Left hindlimb (tissue), 1 donor: ENCODE data around the gene TBX1.
"Not testable (repeated sequence)": the region's sequence is repeated elsewhere in the genome, so short reads cannot be mapped to it uniquely, and the experiment has no call there.

Source experiments
- DNase-seq: peaks from one replicate; pipeline ENCODE4 v3.0.0-alpha.2; 2018

TBX1 gene

DNA sequence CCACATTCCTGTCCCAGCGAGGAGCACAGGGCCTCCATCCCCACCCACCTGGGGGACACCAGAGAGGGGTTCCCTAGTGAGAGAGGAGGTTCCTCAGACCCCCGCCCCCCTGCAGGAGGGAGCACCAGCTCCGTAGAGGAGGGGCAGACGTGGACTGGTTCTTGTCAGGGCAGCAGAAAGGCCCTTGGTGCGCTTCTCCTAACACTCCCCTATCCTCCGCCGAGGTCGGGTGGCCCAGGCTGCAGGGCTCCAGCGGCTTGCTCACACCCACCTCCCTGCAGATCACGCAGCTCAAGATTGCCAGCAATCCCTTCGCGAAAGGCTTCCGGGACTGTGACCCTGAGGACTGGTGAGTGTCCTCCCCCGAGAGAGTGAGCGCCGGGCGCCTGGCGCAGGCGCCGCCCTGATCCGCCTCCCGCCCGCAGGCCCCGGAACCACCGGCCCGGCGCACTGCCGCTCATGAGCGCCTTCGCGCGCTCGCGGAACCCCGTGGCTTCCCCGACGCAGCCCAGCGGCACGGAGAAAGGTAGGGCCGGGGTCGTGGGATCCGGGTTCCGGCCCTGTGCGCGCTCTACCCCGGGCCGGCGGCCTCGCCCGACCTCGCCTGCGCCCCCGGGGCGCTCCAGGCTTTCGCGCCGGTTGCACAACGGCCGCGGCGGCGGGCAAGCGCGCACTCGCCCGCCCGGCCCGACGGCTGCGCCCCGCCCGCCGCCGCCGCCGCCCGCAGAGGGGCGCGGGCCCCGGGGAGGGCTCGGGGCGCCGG is 5.1 kb downstream of the TBX1 start:
- DNase-seq, result no peak

DNA sequence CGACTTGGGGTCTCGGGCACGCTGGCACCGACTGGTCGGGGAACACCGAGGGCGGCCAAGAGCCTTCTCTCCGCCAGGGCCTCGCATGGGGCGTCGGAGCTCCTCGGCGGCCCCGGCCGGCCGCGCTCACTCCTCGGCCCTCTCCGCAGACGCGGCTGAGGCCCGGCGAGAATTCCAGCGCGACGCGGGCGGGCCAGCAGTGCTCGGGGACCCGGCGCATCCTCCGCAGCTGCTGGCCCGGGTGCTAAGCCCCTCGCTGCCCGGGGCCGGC is 5.6 kb downstream of the TBX1 start:
- DNase-seq, result no peak

DNA sequence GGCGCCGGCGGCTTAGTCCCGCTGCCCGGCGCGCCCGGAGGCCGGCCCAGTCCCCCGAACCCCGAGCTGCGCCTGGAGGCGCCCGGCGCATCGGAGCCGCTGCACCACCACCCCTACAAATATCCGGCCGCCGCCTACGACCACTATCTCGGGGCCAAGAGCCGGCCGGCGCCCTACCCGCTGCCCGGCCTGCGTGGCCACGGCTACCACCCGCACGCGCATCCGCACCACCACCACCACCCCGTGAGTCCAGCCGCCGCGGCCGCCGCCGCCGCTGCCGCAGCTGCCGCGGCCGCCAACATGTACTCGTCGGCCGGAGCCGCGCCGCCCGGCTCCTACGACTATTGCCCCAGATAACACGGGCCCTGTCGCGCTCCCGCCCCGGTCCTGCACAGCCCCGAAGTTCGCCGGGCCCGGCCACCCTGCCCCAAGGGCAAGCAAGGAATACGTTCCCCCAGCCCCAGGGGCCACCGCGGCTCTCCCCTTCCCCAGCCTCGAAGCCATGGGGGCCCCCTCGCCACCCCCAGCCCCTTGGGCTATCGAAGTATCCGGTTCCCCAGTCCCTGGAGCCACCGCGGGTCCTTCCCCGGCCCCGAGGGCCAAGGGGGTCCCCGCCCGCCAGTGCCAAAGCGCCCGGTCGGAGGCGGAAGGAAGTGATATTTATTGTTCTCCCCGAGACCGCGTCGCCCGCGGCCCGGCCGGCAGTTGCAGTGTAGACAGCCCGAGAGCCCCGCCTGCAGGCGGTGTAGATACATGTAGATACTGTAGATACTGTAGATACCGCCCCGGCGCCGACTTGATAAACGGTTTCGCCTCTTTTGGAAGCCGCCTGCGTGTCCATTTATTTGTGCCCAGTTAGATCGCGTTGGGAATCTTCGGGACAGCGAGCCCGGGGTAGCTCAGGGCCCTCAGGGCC is 6.2 kb downstream of the TBX1 start:
- DNase-seq, result no peak

DNA sequence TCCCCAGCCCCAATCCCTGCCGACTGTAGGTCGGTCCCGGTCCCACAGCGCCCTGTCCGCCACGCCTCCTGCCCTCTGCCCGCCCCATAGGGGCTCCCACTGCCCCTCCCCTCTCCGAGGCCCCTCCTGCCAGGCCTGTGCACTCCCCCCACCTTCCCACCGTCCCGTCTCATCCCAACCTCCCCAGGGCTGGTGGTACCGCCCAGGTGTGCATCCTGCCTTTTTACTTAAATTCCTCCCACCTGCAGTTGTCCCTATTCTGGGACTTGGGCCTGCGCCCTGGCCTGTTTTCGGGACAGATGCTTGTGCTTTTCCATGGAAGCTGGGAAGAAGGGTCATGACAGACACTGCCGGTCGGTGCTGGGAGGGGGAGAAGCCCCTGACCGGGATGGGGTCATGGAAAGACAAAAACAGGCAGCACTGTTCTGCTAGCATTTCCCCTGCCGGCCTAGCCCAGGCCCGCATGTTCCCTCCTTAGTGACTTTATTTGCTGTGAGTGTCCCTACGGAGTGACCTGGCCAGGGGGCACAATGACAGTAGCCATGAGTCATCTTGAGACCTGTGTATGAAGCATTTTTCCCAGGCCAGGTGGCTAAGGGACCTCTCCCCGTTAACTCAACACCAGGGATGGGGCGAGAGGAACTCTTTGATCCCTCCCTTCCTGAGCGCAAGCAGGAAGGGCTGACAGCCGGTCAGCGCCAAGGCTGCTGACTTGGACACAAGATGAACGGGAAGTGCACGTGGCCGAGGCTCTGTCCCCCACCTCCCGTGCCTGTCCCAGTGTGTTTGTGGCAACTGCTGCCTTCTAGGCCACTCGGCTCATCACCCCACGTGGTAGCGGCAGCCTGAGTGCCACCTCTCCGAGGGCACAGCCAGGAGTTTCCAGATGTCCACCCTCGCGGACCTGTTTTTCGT is 7.1 kb downstream of the TBX1 start:
- DNase-seq, result no peak

DNA sequence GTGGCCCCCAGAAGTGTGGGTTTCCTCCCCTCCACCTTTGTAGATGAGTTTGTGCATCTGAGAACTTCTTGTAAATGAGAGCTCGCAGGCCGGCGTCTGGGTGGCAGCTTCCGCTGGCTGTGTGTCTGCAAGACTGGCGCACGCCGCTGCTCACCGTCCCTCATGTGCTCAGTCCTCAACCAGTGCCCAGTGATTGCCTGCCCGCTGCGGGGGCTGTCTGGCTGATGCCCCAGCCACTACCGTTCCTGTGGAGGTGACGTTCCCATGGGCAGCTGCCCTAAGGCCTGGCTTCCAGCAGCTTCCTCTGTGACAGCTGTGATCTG is 8.8 kb downstream of the TBX1 start:
- no peak for DNase-seq

DNA sequence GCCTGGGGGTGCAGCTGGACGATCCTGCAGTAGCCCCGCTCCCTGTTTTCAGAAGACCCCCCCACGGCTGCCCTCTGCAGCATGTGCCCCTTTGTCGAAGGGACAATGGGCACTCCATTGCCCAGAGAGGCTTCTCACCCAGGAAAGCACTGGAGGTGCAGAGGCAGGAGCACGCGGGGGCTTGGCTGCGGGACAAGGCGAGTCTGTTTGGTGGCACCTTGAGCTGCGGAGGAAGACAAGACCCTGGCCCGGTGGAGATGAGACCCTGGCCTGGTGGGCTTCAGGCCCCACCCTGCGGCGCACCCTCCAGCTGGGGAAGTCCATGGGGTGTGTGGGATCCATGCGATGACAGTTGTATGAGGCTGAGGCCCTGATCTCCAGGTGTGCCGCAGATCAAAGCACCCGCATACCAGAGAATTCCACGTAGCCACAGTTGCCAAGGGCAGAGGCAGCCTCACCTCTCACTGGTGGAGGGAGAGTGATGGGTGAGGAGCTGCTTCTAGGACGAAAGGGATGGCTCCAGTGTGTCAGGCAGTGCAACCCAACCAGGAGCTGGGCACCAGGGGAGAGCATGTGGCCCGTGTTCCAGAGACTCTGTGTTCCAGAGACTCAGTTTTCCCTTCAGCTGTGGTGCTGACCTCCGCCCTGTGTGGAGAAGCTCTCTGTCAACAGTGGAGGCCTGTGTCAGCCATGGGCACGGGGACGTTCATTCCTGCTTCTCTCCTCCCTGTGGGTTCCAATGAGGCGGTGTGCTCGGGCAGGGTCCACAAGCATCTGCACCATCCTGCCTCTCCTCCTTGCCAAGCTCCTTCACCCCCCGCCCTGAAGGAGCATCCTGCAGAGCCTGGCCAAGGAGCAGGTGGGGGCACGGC is 10.0 kb downstream of the TBX1 start:
- DNase-seq, result no peak

DNA sequence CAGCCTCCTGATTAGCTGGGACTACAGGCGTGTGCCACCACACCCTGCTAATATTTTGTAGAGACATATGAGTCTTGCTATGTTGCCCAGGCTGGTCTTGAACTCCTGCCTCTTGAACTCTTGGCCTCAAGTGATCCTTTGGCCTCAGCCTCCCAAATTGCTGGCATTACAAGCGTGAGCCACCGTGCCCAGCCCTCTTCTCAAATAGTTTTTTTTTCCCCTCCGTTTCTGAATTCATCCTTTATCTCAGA is 11.8 kb downstream of the TBX1 start:
- no peak for DNase-seq

DNA sequence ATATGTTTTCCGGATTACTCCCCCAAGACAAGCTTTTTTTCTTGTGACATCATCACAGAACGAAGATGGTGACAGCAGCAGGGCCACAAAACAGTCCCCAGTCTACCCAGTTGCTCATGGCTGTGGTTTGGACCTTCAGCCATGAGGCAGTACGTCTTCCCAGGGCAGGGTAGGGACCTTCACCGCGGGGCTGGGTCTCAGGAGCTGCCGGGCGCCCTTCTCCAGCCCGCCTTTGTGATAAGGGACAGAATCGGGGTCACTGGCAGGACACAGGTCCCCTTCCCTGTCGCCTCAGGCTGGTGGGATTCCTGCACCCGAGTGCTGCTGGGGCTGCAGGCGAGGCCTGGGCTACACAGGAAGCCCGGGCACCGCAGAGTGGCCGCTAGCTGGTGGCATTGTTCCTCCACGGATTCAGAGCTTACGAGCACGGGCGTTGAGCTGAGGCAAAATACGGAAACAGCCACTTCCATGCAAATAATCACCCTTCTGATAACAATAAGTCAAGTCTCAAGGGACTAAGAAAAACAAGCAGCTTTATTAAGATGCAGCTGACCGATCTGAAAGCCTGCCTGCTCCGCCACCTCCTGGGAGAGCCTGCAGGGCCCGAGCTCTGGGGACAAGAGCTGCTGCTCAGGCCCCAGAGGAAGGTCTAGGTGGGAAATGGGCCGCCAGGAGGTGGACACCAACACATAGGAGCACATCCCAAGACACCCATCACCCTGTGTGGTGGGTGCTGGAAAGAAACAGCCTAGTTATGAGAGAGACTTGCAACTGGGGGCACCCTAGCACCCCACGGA is 12.3 kb downstream of the TBX1 start:
- DNase-seq, result no peak

DNA sequence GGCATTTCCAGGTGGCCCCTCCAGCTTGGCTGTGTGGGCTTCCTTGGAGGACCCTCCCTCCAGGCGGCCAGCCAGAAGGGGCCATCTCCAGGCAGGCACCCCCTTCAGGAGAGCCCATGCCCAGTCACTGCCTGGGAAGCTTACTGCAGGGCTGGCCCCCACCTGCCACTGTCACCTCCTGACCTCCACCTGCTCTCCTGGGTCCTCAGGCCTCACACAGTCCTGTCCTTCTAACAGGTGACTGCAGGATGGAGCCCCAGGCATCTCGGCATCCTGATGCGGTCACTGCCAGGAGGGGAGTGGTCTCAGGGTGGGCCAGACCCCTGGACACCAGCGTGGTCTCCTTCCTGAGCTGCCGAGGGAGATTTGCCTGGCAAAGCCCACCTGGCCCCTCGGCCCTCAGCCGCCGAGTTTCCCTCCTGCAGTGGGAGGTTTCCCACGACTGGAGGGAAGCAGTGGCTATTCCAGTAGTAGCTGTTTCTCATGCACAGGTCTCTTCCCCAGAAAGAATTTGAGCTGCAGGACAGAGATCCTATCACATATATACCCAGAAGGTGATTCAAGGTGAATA is 13.0 kb downstream of the TBX1 start:
- DNase-seq, result no peak

DNA sequence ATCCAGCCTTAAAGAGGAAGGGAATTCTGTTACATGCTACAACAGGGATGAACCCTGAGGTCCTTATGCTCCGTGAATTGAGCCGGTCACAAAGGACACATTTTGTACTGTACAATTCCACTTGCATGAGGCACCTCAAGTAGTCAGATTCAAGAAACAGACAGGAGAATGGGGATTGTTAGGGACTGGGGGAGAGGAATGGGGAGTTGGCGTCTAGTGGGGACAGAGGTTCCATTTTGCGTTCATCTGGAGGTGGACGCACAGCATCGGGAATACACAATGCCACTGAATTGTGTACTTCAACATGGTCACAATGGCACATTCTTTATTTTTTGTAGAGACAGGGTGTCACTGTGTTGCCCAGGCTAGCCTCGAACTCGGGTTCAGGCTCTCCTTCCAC is 14.1 kb downstream of the TBX1 start:
- DNase-seq, result no peak

DNA sequence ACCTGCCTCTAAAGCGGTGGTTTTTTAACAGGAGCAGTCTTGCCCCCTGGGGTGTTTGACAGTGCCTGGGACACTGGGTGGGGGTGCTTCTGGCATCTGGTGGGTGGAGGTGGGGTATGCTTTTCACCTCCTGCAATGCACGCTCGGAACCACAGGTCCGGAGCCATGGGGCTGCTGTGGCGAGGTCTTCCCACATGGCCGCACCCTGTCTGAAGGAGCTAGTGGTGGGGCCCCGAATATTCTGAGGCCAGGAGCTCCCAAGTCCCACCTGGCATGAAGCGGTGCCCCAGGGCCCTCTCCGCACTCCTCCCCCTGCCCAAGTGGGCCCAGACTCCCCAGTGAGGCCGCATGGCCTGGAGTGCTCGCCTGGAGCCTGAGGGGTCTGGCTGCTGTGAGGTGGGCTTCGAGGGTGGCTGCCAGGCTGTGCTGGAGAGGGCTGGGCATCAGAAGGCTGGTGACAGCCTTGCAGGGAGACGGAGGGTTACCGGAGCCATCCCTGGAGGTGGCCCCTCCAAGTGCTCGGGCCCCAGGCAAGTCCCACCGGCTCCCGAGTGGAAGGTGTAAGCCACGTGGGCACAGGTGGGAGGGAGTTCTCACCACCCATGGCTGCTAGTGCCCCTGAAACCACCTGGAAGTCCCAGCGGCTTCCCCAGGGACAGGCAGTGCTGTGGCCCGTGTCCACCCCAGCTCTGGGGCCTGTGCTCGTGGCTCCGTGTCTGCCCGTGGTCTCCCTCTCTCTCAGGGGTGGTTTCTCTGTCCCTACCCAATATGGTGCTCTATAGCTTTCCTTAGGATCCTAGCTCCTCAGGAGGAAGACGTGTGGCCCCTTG is 15.1 kb downstream of the TBX1 start:
- DNase-seq, result no peak

DNA sequence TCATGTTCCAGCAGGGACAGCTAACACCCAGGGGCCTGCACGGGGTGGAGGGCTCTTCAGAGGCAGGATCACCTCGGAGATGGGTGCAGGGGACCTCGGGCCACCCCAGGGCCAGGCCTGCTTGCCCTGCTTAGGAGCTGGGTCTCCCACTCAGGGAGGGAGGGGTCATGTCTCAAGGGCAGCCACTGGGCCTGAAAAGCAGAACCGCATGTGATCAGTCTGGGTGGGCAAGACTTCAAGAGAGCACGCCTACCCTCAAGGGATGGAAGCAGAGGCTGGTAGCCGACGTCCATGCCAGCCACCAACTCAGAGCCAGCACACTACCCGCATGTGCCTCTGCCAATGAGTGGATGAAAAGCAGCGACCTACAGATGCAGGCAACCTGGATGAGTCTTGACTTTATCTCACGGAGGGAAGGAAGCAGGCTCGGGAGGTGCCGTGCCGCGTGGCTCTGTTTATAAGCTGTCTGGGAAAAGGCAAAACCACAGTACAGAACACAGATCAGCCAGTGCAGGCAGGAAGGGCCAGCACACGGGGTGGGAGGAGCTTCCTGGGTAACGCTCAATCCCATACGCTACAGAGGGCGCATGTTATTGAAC is 16.0 kb downstream of the TBX1 start:
- no peak for DNase-seq

DNA sequence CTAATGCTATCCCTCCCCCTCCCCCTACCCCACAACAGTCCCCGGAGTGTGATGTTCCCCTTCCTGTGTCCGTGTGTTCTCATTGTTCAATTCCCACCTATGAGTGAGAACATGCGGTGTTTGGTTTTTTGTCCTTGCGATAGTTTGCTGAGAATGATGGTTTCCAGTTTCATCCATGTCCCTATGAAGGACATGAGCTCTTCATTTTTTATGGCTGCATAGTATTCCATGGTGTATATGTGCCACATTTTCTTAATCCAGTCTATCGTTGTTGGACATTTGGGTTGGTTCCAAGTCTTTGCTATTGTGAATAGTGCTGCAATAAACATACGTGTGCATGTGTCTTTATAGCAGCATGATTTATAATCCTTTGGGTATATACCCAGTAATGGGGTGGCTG is 16.6 kb downstream of the TBX1 start:
- DNase-seq, result not testable (repeated sequence)

DNA sequence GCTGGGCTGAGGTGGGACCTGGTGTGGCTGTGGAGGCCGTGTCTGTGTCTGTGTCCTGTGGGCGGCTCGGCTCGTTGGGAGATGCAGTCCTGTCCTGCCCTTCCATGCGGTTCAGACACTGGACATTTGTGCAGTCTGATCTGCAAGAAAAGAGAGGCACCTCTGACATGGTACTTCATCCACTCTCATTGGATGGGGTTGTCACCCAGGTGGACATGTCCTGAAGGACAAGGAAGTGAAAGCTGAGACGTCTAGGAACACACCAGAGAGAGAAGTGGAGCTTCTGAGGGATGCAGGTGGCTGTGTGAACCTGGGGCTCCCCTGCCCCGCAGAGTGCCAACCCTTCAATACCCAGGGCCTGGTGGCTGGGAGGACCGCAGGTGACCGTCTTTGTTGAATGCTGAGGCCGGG is 18.4 kb downstream of the TBX1 start:
- DNase-seq, result no peak

DNA sequence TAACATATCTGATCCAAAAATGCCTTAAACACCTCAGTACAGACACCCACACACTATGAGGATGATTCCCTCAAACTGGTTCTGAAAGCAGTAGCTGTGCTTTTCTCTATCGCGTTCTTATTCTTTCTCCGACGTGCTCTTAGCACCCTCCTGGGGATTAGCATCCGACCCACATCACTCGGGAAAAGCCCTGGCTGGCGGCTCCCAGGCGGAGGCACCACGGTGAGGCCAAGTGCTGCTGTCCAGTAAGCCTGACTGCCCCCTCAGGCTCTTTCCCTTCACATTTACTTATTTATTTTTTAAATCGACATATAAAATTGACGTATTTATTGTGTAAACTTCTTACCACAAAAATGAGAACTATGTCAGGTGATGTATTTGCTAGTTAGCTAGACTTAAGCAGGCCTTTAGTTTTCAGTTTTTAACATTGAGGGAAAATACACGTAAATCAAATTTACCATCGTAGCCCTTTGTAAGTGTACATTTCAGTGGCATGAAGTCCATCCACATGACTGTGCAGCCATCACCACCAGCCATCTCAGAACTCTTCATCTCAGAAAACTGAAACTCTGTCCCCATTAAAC is 19.2 kb downstream of the TBX1 start:
- no peak for DNase-seq

DNA sequence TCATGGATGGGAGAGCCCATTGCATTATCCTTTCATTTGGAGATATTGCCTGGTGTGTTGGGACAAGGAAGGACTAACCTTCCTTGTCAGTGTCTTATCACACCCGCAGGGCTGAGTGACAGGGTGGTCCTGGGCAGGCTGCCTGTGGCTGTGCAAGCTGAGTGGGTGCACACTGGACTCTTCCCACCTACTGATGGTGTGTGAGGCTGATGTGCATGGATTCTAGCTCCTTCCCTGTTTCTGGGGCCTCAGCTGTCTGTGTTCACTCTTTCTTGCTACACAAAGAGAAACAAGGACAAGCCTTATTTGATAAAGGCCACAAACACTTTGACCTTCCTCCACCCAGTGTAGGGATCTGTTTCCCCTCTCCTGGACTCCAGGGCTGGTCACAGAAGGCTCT is 22.0 kb downstream of the TBX1 start:
- no peak for DNase-seq

DNA sequence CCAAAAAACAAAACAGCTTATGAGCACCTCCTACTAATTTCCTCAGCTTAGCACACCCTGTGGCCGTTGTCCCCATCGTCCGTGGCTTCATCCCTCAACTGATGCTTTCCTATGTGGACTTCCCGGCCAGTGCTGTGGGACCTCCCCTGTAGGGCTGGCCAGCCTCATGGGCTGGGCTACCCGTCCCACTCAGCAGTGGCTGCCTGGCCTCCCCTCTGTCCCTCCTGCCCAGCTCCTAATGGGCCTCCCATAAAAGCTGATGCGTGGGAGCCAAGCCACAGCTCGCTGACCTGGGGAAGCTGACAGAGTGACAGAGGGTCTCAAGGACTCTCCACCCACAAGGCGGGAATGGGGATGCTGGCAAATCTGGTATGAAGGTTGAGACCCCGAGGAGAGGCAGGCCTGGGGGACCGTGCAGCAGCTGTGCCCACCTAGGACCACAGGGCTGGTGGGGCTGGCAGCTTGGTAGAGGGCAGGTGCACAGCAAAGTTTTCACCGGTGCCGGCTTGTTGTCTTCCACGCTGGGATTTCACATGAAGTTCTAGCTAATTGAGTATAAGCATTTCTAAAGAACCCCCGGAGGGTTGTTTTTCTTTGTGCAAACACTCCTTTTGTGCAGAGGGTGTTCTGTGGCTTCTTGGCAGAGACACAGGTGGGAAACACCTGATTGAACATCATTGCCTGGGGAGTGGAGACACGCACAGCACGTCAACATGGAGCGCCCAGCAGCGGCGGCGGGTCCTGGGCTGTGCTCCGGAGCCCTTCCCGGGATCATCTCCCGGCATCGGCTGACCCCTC is 23.2 kb downstream of the TBX1 start:
- DNase-seq, result no peak

DNA sequence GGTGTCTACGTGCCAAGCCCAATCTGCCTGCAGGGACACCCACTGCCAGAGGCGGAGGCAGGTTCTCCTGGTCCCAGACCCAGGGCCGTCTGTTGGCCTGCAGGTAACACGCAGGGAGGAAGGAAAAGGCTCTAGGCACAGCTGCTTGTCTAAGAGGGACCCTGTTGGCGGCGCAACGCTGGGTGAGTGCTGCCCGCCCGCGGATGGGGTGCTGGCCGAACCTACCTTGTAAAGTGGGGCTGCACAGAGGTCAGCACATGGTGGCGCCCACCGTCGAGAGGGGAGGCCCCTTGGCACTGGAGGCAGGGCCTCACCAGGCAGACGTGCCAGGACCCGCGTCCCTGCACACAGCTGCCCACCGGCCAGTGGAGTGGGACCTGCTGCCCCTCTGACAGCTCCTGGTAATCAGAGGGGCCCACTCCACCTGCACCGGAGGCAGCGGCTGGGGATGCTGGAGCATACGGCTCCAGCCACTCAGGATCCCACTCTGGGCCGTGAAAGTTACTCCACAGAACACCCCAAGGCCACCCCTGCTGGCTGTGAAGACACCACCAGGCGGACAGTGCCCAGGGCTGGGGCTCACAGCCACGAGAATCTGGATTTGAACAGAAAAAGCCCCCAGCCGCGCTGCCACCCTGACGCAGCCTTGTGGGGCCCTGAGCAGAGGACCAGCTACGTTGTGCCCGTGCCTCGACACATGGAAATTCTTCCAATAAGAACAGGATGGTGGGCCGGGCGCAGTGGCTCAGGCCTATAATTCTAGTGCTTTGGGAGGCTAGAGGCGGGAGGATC is 24.0 kb downstream of the TBX1 start:
- DNase-seq, result no peak
